HG03108 (cell line): Measurements from ENCODE around the gene MT1B.

ENCODE experiments used
- ATAC-seq: cut with Tn5 transposase; IDR thresholded peaks from one replicate; pipeline ENCODE4 v1.9.1; 2021; ENCODE audit warnings: moderate library complexity; ENCODE audit not compliant: unreplicated experiment

Gene MT1B

DNA sequence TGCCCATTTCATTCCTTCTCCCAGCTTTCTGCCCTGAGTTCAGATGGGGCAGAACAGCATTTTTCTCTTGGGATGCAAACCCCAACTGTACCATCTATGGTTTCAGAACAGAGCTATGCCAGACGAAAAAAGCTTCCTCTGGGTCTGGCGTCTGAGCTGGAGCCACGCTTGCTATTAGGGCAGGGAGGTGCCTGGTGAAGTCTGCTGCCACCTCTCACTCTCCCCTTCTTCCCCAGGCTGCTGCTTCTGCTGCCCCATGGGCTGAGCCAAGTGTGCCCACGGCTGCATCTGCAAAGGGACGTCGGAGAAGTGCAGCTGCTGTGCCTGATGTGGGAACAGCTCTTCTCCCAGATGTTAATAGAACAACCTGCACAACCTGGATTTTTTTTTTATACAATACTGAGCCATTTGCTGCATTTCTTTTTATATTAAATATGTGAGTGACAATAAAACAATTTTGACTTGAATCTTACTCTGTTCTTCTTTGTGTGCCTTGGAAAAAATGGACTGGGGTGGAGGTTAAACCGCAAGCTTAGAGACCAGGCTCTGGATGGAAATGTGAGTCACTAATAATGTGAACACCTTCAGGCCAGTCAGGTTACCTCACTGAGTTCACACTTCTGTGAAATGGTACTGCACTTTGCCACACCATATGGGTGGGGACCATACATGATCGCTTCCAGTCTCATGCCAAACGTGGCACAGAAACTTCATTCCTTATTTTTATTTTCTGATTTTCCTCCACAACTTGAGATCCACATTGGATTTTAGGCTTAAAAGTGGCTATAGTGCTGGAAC lies 14.9 kb upstream of the MT1B start:
- ATAC-seq: no peak

DNA sequence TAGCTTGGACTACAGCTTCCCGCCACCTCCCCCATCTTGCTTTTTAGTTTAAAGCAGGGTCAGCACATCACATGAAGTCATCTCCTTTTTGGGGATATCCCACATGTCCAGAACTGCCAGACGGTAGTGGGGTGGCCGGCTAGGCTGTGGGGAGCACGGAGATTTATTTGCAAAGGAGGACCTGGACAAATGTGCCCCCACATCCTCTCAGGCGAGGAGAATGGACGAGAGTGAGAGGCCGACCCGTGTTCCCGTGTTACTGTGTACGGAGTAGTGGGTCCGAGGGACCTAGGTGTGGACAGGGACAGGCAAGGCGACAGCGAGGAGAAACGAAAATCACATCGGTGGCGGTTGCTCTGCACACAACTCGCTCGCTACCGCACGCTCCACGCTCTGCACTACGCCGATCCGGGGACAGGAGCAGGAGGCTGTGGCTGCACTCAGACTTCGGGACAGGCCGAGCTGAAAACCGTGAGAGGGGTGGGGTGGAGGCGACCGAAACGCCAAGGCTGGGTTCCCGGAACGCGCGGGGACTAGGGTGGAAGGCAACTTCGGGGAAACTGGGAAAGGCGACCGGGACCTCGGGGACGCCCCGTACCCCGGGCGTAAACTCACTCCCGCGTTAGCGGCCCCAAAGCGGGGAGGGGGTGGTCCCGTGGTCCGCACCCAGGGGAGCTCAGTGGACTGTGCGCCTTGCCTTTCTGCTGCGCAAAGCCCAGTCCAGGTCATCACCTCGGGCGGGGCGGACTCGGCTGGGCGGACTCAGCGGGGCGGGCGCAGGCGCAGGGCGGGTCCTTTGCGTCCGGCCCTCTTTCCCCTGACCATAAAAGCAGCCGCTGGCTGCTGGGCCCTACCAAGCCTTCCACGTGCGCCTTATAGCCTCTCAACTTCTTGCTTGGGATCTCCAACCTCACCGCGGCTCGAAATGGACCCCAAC lies 13.6 kb upstream of the MT1B start, which contains the start of gene MT1A:
Gene MT1A (plus strand): TSS at position 853 of the 937 bp plus-strand sequence. CDS start 73 bp downstream, at position 926.
- no peak for ATAC-seq

DNA sequence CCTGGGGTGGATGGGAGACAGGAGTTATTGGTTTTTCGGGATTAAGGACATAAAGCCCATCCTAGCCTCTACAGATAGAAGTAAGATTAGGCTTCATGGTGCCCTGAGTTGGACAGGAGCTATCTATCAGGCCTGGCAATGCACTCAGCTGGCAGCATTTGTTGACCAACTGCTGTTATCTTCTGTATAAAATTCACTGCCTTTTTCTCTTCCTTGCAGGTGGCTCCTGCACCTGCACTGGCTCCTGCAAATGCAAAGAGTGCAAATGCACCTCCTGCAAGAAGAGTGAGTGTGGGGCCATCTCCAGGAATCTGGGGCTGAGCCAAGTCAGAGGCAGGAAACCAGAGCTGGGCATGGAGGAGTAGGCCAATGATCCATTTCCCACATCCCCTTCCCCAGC lies 12.6 kb upstream of the MT1B start:
- ATAC-seq: no peak

DNA sequence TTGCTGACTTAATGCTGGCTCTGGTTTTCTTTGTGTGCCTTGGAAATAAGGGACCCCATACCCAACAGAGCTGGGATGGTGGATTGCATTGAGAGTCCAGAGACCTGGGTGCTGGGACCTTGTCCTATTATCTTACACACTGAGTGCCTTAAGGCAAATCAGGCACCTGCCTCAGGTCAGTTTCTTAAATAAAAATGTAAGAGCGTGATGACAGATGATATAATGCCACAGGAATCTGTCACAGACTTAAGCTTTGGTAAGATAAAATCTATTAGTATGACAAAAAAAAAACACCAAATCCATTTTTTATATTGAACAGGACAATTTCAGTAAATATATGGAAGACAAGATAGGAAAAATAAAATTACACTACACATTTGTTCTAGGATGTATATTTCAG lies 11.6 kb upstream of the MT1B start:
- no peak for ATAC-seq

DNA sequence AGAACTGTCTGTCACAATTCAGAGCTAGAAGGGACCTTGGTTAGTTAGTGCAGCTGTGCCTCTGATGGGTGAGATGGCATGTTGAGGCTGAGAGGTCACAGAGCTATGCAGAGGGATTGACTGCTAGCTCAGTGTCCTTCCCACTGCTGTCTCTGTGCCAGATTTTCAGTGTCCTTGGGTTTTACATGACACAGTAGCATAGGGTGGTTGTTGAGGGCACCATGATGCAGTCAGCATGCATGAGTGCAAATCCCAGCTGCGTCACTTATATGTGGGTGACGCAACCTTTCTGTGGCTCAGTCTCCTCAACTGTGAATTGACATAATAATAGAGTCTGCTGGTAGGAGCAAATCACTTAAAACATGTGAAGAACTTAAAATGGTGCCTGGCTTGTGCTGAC lies 10.5 kb upstream of the MT1B start:
- no peak for ATAC-seq

DNA sequence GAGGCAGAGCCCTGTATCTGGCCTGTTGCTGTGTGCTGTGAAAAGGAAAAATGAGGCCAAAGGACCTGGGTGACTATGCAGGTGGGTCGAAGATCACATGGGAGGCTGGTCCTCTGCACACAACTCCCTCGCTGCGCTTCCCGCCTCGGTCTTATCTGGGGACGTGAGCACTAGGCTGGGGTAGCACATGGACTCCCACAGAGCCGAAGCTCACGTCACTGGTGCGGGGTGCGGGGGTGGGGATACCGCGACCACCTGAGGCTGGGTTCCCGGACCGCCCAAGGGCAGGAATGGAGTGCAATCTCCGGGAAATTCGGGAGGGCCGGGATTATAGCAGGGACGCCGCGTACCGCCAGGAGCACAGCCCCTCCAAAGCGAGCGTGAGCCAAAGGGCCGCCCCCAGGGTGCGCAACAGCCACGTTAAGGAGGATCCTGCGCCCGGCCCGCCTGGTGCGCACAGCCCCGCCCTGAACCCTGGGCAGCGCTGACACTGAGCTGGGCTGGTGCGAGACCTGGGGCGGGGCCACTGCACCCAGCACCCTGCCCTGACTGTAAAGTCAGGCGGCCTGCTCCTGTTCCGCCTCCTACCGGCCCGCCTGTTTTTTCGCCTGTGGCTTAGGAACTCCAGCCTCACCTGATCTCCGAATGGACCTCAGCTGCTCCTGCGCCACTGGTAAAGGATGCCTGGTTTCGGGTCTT lies 8.5 kb upstream of the MT1B start:
- peak; percentile 47 for ATAC-seq

DNA sequence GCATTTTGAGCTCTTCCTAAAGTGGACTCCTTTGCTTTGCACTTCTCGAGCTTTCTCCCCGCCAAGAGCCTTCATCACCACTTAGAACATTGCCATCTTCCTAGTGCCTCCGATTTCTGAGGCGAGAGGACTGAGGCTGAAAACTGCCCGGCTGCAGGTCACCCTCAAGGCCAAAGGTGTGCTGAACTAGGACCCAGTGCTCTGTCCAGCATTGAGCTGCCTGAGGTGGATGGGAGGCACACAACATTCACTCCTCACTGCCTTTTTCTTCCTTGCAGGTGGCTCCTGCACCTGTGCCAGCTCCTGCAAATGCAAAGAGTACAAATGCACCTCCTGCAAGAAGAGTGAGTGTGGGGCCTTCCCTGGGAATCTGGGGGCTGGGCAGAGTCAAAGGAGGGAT lies 7.9 kb upstream of the MT1B start:
- no peak for ATAC-seq

DNA sequence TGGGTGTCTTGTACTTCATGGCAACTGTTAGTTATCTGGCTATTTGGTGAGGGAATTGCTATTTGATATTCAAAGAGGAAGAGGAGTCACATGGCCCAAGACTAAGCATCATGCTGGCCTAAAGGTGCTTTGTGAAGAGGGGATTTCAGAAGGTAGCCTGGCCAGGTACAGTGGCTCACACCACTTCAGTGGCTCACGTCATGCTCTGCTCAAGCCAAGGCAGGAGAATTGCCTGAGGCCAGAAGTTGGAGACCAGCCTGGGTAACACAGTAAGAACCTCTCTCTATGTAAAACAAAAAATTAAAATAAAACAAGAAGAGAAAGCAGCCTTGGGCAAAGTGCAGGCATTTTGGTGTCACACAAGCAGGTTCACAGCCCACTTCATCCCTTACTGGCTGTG lies 6.4 kb upstream of the MT1B start:
- no peak for ATAC-seq

DNA sequence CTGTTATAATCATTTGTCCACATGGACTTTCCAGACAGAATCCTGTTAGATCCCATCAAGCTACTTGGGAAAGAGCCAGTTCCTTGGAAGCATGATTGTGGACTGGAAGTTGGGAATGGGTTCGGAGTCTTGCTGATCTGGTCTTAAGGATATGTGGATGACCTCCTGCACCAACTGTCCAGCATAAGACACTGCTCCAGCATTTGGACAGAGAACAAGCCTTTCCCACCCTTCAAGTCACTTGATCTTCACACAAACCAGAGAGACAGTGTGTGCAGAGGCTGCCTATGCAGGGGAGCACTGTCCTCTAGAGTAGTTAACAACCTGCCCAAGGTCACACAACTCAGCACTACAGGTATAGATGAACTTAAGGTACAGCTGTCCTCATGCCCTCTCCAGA lies 5.8 kb upstream of the MT1B start:
- no peak for ATAC-seq

DNA sequence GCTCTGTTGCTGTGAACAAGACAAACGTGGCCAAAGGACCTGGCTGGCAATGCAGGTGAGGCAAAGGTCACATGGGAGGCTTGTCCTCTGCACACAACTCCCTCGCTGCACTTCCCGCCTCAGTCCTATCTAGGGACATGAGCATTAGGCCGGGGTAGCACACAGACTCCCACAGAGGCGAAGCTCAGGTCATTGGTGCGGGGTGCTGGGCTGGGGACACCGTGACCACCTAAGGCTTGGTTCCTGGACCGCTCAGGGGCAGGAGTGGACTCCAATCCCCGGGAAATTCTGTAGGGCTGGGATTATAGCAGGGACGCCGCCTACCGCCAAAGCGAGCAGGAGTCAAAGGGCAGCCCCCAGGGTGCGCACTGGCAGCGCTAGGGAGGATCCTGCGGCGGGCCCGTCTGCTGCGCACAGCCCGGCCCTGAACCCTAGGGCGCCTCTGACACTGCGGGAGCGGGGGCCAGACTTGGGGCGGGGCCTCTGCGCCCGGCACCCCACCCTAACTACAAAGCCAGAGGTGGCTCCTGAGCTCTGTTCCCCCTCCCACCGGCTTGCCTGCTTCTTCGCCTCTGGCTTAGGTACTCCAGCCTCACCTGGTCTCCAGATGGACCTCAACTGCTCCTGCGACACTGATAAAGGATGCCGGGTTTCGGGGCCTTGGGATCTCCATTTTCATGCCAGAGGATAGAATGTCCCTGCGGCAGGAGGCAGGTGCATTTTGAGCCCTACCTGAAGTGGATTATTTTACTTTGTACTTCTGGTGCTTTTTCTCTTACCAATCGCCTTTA lies 3.9 kb upstream of the MT1B start:
- no peak for ATAC-seq

DNA sequence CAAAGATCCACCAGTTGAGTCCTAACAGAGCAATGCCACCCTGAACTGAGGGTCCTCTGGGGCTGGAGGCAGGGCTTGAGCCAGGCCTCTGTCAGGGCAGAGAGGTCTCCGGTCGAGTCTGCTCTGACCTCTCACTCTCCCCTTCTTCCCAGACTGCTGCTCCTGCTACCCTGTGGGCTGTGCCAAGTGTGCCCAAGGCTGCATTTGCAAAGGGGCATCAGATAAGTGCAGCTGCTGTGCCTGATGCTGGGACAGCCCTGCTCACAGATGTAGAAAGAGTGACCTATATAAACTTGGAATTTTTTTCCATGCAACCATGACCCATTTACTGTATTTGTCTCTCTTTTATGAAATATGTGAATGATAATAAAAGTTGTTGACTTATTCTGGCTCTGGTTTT lies 2.4 kb upstream of the MT1B start:
- ATAC-seq: no peak

DNA sequence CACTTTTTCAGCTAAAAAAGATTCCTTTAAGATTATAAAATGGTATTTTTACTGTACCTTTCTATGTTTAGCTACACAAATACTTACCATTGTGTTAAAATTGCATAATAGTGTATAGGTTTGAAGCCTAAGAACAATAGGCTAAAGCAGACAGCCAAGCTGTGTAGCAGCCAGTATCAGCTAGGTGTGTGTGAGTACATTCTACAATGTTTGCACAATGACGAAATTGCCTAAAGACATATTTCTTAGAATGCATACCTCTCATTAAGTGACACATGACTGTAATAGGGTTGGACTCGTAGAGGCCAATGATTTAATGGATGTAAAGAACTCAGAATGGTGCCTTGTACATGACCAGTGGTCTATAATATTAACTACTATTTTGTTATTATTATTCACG lies 1.9 kb upstream of the MT1B start:
- ATAC-seq: no peak

DNA sequence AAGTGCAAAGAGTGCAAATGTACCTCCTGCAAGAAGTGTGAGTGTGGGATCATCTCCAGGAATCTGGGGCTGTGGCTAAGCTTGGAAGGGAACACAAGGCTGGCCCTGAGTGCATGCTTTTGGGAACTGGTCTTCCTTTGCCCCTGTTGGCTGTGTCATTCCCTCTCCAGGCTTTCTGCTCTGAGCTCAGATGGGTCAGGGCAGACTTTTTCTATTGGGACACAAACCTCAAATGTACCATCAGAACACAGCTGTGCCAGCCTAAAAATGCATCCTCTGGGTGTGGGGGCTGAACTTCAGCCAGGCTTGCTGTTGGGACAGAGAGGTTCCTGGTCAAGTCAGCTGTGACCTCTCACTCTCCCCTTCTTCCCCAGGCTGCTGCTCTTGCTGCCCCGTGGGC lies 914 bp downstream of the MT1B start:
- no peak for ATAC-seq

DNA sequence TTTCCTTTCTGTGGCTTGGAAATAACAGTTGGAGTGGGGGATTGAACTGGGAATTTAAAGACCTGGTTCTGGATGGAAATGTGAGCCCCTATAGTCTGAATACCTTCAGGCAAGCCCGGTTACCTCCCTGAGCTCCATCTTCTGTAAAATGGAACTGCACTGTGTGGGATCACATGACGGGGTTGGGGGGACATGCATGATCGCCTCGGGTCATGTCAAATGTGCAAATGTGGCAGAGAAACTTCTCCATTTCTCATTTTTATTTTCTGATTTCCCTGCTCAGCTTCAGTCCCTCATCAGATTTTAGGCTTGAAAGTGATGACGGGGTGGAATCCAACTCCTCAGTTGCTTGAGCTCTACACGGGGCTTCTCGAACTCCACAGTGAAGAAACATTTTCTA lies 1.5 kb downstream of the MT1B start:
- no peak for ATAC-seq

DNA sequence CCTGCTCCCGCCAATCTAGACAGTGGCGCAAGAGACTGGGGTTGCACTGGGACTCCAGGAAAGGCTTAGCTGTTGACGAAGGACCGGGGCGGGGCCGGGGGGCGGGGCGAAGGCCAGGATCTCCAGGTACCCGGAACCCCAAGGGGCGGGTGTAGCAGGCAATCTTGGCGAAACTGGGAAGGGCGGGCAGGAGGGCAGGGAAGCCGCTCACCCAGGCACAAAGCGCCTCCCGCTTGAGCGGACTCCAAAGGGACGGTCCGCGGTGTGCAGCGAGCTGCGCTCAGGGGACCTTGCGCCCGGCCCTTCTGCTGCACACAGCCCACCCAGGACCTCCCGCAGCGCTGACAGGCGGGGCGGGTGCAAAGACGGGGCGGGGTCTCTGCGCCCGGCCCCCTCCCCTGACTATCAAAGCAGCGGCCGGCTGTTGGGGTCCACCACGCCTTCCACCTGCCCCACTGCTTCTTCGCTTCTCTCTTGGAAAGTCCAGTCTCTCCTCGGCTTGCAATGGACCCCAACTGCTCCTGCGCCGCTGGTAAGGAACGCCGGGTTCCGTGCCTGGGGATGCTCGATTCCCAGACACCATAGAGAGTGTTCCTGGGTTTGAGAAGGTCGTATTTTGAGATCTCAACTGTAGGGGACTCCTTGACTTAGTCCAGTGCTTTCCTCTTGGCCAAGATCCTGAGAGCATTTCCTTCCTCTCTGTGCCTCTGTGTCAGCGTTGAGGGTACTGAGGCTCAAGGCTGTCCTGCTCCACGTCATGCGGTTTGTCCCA lies 6.1 kb downstream of the MT1B start, which contains the start of gene MT1F:
Gene MT1F (plus strand): TSS at position 405 of the 772 bp plus-strand sequence. CDS start 100 bp downstream, at position 505.
- ATAC-seq: peak; percentile 43

DNA sequence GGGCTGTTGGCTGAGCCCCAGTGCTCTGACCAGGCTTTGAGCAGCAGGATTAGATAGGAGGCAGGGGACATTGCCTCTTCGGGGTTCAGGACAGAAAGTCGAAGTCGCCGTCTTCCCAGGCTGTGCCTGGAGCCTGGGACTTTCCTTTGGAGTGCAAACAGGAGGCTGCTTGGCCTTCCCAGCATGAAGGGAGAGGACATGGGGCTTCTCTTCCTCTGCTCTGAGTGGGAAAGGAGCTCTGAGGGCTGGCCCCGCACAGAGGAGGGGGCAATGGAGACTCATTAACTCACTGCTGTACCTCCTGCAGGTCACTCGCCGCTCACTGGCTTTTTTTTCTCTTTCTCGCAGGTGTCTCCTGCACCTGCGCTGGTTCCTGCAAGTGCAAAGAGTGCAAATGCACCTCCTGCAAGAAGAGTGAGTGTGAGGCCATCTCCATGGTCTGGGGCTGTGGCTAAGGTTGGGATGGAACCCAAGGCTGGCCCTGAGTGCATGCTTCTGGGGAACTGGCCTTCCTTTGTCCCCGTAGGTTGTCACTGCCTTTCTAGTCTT lies 6.7 kb downstream of the MT1B start:
- ATAC-seq: no peak

DNA sequence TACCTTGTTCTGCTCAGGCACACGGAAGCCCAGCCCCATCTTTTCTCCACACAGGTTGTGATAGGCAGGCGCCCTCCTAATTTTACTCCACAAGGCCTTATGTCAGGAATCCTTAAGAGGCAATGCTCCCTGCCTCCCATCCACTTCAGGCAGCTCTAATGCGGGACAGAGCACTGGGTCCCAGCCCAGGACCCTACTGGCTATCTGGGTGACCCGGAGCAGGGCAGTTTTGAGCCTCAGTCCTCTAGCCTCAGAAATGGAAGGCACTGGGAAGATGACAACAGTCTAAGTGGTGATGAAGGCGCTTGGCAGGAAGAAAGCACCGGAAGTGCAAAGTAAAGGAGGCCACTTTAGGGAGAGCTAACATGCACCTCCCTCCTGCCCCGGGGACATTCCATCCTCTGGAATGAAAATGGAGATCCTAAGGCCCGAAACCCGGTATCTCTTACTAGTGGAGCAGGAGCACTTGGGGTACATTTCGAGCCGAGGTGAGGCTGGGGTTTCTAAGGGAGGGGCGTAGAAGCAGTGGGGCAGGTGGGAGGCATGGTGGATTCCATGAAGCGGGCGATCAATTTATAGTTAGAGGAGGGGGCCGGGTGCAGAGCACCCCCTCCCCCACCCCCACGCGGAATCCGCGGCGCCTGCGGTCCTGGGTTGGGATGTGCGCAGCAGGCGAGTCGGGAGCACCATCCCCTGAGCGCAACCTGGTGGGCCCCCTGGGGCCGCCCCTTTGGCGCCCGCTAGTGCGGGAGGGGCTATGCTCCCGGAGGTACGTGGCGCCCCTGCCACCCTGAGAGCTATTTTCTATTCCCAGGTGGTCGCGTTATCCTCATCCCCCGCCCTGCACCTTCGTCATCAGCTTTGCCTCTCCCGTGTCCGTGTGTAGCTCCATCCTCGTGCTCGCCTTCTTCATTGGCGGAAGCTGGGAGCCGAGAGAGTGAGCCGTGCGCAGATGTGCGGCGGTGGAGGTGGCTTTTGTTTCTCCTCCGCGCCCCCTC lies 11.0 kb downstream of the MT1B start:
- no peak for ATAC-seq

DNA sequence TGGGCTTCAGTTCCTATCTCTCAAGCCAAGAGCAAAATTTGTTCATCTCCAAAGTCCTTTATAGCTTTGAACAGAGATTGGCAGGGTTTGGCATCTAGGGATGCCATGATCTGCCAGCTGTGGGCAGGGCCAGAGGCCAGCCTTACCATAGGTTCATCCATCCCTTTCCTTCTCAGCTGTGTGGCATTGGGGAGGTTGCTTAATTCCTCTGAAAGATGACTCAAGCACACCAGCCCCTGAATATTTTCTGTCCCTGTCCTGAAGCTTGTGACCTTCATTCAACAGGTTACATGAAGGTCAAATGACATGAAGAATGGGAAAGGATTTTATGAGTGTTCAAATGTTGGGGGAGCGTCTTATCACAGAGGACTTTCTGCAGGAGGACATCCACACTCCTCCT lies 12.8 kb downstream of the MT1B start:
- no peak for ATAC-seq
